Neural progenitor cell (in vitro differentiated cells): ENCODE results near the gene KCNAB1. TPM values are rescaled to one million over a fixed set of nuclear protein-coding genes. Genes with fewer than 3 reads are reported as not detected.

Experiments
- DNase-seq: peaks from one replicate; pipeline ENCODE4 v3.0.0-alpha.2; 2016; ENCODE audit warnings: low spot score
- H2AFZ ChIP-seq: fragments of 200-600 bp; sonication (generic); replicated peaks from 2 replicates; pipeline ENCODE4 v1.6.1; 2016; ENCODE audit warnings: antibody characterized with exemption
- H3F3A ChIP-seq: fragments of 200-600 bp; sonication (generic); 2 replicates; pipeline ENCODE4 v1.6.1; 2016; ENCODE audit warnings: antibody characterized with exemption, low read depth
- H3K27ac ChIP-seq: fragments of 200-600 bp; sonication (generic); 2 replicates; pipeline ENCODE4 v1.5.1; 2016; ENCODE audit warnings: mild to moderate bottlenecking
- H3K27me3 ChIP-seq: fragments of 200-600 bp; sonication (generic); 2 replicates; pipeline ENCODE4 v1.6.1; 2016; ENCODE audit warnings: mild to moderate bottlenecking, moderate library complexity
- H3K36me3 ChIP-seq: fragments of 200-600 bp; sonication (generic); 2 replicates; pipeline ENCODE4 v1.5.1; 2016
- H3K4me1 ChIP-seq: fragments of 200-600 bp; sonication (generic); 2 replicates; pipeline ENCODE4 v1.6.1; 2016; ENCODE audit warnings: mixed run types
- H3K4me2 ChIP-seq: fragments of 200-600 bp; sonication (generic); 2 replicates; pipeline ENCODE4 v1.6.1; 2016
- H3K4me3 ChIP-seq: fragments of 200-600 bp; sonication (generic); 2 replicates; pipeline ENCODE4 v1.5.1; 2016
- H3K79me2 ChIP-seq: fragments of 200-600 bp; sonication (generic); 2 replicates; pipeline ENCODE4 v1.6.1; 2016; ENCODE audit warnings: low read depth
- H3K9ac ChIP-seq: fragments of 200-600 bp; sonication (generic); 2 replicates; pipeline ENCODE4 v1.6.1; 2016
- H3K9me3 ChIP-seq: fragments of 200-600 bp; sonication (generic); 2 replicates; pipeline ENCODE4 v1.5.1; 2016; ENCODE audit warnings: low read depth
- H4K20me1 ChIP-seq: fragments of 200-600 bp; sonication (generic); 2 replicates; pipeline ENCODE4 v1.6.1; 2016; ENCODE audit warnings: low read depth
- H3K27ac Mint-ChIP-seq: 3 replicates; pipeline ENCODE4 v1.8.0; 2021; ENCODE audit warnings: mixed read lengths
- H3K27me3 Mint-ChIP-seq: 2 replicates; pipeline ENCODE4 v1.8.0; 2022; ENCODE audit warnings: low read depth, mild to moderate bottlenecking, inconsistent platforms, moderate library complexity, mixed read lengths; ENCODE audit not compliant: insufficient read depth
- H3K36me3 Mint-ChIP-seq: 3 replicates; pipeline ENCODE4 v1.8.0; 2021; ENCODE audit warnings: mixed read lengths
- H3K4me1 Mint-ChIP-seq: 3 replicates; pipeline ENCODE4 v1.8.0; 2021; ENCODE audit warnings: mixed read lengths
- H3K4me3 Mint-ChIP-seq: 3 replicates; pipeline ENCODE4 v1.8.0; 2021; ENCODE audit warnings: mild to moderate bottlenecking, moderate library complexity, mixed read lengths
- H3K9me3 Mint-ChIP-seq: 3 replicates; pipeline ENCODE4 v1.8.0; 2020; ENCODE audit warnings: mixed read lengths
- CTCF ChIP-seq: fragments of 200-600 bp; sonication (generic); IDR thresholded peaks from 2 replicates; pipeline ENCODE4 v1.5.1; 2017; ENCODE audit warnings: antibody characterized with exemption, mild to moderate bottlenecking
- EZH2 ChIP-seq: fragments of 200-600 bp; sonication (generic); IDR thresholded peaks from 2 replicates; pipeline ENCODE4 v1.6.1; 2017; ENCODE audit warnings: antibody characterized with exemption, mild to moderate bottlenecking, moderate library complexity
- EZH2phosphoT487 ChIP-seq: fragments of 200-600 bp; sonication (generic); IDR thresholded peaks from 2 replicates; pipeline ENCODE4 v1.6.1; 2017; ENCODE audit warnings: antibody characterized with exemption
- total RNA-seq: library from RNA; depleted of rRNA; stranded (reverse); fragments of >200 nt; gene quantifications from 2 replicates; pipeline ENCODE4 v1.2.3, GENCODE V29; 2015; ENCODE audit warnings: low replicate concordance

Gene KCNAB1
- total RNA-seq, 1 donor from 2014 or later: 0.24 TPM

- H3K27me3 Mint-ChIP-seq: peaks cover 3% of the 10 kb centered on the region
- no peak overlapping the region for H3K4me3 Mint-ChIP-seq
- DNase-seq: no peak
- peaks cover 3% of the 10 kb centered on the region for H3K4me1 ChIP-seq
- peaks cover 5% of the 10 kb centered on the region for H3K4me1 Mint-ChIP-seq
- H3K9me3 ChIP-seq: no peaks in the 10 kb centered on the region
- TF ChIP-seq CTCF (no peak), EZH2 (no peak), EZH2phosphoT487 (no peak)
- no peaks in the 10 kb centered on the region for H3F3A ChIP-seq
- H3K4me2 ChIP-seq: no peak overlapping the region
- H3K79me2 ChIP-seq: no peaks in the 10 kb centered on the region
- H3K4me3 ChIP-seq: no peak overlapping the region
- no peak overlapping the region for H3K27ac Mint-ChIP-seq
- no peaks in the 10 kb centered on the region for H3K9me3 Mint-ChIP-seq
- no peak overlapping the region for H3K9ac ChIP-seq
- no peaks in the 10 kb centered on the region for H4K20me1 ChIP-seq
- H3K36me3 Mint-ChIP-seq: no peaks in the 10 kb centered on the region
- H2AFZ ChIP-seq: no peak overlapping the region
- H3K36me3 ChIP-seq: no peaks in the 10 kb centered on the region
- no peaks in the 10 kb centered on the region for H3K27me3 ChIP-seq
- H3K27ac ChIP-seq: no peak overlapping the region
Observed at GRCh38 chr3:156351783-156352182, 231.4 kb downstream of the KCNAB1 start.

- Histone ChIP-seq H3K4me3 (no peak overlapping the region), H3K4me2 (no peak overlapping the region), H3K27ac (no peak overlapping the region), H3K27me3 (no peaks in the 10 kb centered on the region), H2AFZ (no peak overlapping the region), H3K9ac (no peak overlapping the region), H3F3A (no peaks in the 10 kb centered on the region), H4K20me1 (no peaks in the 10 kb centered on the region), H3K4me1 (peaks cover 3% of the 10 kb centered on the region), H3K9me3 (no peaks in the 10 kb centered on the region), H3K79me2 (no peaks in the 10 kb centered on the region), H3K36me3 (no peaks in the 10 kb centered on the region)
- Mint-ChIP-seq H3K9me3 (no peaks in the 10 kb centered on the region), H3K36me3 (no peaks in the 10 kb centered on the region), H3K4me1 (peaks cover 5% of the 10 kb centered on the region), H3K27ac (no peak overlapping the region), H3K27me3 (peaks cover 3% of the 10 kb centered on the region), H3K4me3 (no peak overlapping the region)
- DNase-seq: no peak
- no peak for TF ChIP-seq CTCF
Observed at GRCh38 chr3:156352728-156353127, 232.3 kb downstream of the KCNAB1 start.

GRCh38 chr3:156353563-156353962 is 233.2 kb downstream of the KCNAB1 start:
- Mint-ChIP-seq H3K4me3 (no peak overlapping the region), H3K4me1 (peaks cover 5% of the 10 kb centered on the region), H3K27ac (no peak overlapping the region), H3K9me3 (no peaks in the 10 kb centered on the region), H3K36me3 (no peaks in the 10 kb centered on the region), H3K27me3 (peaks cover 3% of the 10 kb centered on the region)
- no peak for TF ChIP-seq EZH2phosphoT487
- no peak for TF ChIP-seq CTCF
- no peak for TF ChIP-seq EZH2
- H3K79me2 ChIP-seq: no peaks in the 10 kb centered on the region
- no peak overlapping the region for H3K9ac ChIP-seq
- no peaks in the 10 kb centered on the region for H3F3A ChIP-seq
- H3K36me3 ChIP-seq: no peaks in the 10 kb centered on the region
- no peak for DNase-seq
- H3K4me1 ChIP-seq: peaks cover 10% of the 10 kb centered on the region
- no peak overlapping the region for H3K4me2 ChIP-seq
- no peaks in the 10 kb centered on the region for H4K20me1 ChIP-seq
- no peak overlapping the region for H2AFZ ChIP-seq
- H3K27ac ChIP-seq: no peak overlapping the region
- no peaks in the 10 kb centered on the region for H3K9me3 ChIP-seq
- H3K27me3 ChIP-seq: no peaks in the 10 kb centered on the region
- no peak overlapping the region for H3K4me3 ChIP-seq
